ENCODE results near the gene PGBD2. TPM values are rescaled to one million over a fixed set of nuclear protein-coding genes. Genes with fewer than 3 reads are reported as not detected.
A peak's percentile ranks its signal among the peaks of the same experiment; 100 is the strongest.
"Not testable (repeated sequence)": the region's sequence is repeated elsewhere in the genome, so short reads cannot be mapped to it uniquely, and the experiment has no call there.

The PGBD2 gene
- 7.5 and 12.6 TPM in 2 replicates for total RNA-seq

- peak; percentile 73 for DNase-seq (ENCODE audit: low read depth)
Observed at GRCh38 chr1:248906009-248906752, at the start of gene PGBD2. TSS of gene PGBD2 (plus strand) at chr1:248906235. CDS start at chr1:248913863, 7,628 bp downstream.

DNA sequence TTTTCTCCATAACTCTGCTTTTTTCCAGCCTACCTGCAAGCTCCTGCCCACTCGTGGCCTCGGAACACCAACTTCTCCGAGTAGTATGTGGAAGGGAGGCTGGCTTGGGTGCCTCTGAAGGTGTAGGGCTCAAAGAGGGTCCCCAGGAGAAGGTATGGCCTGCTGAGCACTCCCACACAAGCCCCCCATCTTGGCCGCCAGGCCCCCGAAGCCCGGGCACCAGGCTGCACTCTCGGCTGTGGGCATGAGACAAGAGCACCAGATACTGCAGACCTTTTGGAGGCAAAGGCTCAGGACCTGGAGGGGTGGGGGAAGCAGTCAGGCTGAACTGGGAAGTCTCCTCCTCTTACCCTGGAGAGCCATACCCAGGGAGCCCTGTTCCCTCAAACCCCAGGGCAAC lies 48.8 kb upstream of the PGBD2 start:
- no peak for DNase-seq (ENCODE audit: low read depth)

- DNase-seq (ENCODE audit: low read depth), result no peak
Observed at GRCh38 chr1:248857749-248858095, 48.3 kb upstream of the PGBD2 start.

DNA sequence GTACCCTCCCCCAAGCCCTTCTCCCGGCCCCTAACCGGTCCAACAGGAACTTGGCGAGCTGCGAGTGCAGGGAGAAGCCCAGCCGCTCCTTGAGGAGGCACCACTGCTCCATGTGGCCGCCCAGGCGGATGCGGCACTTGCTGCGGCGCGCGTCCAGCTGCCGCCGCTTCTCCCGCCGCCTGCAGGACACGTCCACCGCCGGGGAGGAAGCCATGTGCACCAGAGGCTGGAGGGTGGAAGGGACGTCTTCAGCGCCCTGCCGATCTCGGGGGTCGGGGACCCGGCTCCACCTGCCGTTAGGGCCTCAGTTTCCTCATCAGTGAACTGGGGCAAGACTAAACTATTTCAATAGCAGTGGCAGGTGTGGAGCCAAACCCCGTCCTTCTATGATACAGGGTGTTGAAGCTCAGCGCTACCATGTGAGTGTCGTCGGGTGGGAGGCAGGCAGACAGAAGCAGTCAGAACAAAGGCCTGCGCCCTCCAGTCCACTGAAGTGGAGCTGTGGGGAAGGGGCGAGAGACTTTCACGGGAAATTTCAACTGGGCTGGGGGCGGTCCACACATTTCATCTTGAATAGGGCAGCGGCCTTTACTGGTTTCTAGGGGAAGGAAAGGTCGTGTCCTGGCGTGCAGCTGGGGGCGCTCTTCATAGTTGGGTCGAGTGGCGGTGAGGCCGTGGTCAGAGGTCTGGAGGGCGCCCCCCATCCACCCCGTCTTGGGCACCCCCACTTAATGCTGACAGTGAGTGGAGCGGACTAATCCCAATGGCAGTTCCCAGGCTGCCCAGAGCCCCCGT lies 47.7 kb upstream of the PGBD2 start:
- DNase-seq (ENCODE audit: low read depth), result peak; percentile 36

DNA sequence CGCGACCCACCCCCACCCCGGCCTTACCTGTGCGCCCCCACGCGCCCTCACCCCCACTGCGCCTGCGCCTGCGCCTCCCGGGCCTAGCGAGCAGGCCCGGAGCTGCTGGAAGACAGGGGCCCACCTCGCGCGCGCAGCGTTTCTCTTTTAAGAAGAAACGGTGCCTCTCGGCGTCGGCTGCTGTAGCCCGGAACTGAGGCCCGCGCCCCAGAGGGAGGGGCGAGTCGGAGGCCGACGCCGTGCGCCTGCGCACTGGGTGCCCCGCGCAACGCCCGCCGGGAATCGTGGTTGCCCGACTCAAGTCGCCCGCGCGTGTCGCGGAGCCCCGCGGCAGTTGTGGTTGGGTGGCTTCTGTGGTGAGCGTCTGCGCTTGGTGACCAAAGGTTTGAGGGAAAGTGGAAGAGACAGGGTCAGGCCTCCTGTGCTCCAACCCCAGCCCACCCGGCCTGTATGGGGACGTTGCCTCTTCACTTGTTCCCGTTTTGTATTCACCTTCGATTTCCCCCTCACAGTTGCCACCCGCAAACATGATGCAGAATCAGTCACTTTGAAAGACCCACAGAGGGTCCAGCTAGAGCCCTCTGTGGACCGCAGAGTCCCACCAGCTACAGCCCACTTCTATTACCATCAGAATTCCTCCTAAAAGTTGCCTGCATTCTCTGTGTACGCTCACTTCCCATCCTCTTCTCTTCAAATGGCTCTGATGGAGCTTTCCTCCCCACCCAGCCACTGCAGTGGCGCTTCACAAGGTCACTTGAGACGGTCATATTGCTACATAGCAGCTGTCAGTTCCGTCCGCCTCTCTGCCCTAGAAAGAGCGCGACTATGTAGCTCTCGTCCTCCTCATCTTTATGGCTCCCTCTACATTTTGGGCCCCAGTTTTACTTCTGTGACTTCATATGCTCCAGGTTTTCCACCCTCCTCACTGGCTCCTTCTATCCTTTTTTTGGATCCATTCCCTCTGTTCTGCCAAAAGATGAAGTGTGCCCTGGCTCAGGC lies 46.8 kb upstream of the PGBD2 start, which contains the start of gene ZNF692:
ZNF692 (minus strand) TSS at position 195 of the 999 bp plus-strand sequence. CDS start 776 bp downstream, outside the sequence.
- DNase-seq (ENCODE audit: low read depth), result peak; percentile 88

GRCh38 chr1:248860007-248860406 lies 46.0 kb upstream of the PGBD2 start:
- no peak for DNase-seq (ENCODE audit: low read depth)

- DNase-seq (ENCODE audit: low read depth), result peak; percentile 69
Observed at GRCh38 chr1:248861616-248862015, 44.4 kb upstream of the PGBD2 start.

DNA sequence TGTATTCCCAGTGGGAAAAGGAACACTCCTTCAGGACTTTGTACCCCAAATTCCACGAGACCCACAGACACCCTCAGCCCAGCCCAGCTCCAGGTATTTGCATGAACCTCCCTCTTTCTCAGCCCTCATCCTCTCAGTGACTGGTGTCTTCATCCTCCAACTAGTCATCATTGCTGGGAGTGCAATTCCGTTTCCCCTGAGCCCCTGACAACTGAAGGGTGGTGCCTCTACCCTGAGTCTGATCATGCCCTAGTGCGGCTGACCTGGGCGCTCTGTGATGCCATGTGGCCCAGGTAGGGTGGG lies 43.4 kb upstream of the PGBD2 start:
- no peak for DNase-seq (ENCODE audit: low read depth)

GRCh38 chr1:248862998-248863881 lies 42.8 kb upstream of the PGBD2 start:
- DNase-seq (ENCODE audit: low read depth), result peak; percentile 48

DNA sequence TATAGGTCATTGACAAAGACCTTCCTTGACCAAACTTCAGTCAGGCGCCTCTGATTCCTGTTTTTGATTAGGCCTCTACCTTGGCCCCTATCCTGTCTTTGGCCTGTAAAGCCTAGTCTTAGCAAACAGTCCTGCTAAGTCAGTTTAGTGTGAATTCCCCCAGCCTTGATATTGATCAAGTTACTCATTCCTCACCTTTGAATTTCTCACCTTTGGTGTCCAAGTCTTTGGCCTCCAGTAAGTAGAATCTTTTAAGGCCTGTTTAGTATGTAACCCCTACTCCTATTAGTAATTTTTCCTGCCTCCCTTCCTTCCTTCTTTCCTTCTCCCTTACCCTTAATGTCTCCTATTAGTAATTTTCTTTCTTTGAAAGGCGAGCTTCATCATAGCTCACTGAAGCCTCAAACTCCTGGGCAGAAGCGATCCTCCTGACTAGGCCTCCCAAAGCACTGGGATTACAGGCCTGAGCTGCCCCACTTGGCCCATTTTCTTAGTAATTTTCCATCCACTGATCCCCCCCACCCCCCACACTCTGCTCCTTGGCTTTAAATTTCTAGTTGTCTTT lies 34.1 kb upstream of the PGBD2 start:
- no peak for DNase-seq (ENCODE audit: low read depth)

GRCh38 chr1:248872752-248873408 lies 33.2 kb upstream of the PGBD2 start:
- DNase-seq (ENCODE audit: low read depth), result peak; percentile 65

- peak; percentile 92 for DNase-seq (ENCODE audit: low read depth)
Observed at GRCh38 chr1:248873409-248873992, 32.5 kb upstream of the PGBD2 start.

- DNase-seq (ENCODE audit: low read depth), result peak; percentile 85
Observed at GRCh38 chr1:248873993-248874533, 32.0 kb upstream of the PGBD2 start.

GRCh38 chr1:248881261-248881660 lies 24.8 kb upstream of the PGBD2 start:
- DNase-seq (ENCODE audit: low read depth), result no peak

DNA sequence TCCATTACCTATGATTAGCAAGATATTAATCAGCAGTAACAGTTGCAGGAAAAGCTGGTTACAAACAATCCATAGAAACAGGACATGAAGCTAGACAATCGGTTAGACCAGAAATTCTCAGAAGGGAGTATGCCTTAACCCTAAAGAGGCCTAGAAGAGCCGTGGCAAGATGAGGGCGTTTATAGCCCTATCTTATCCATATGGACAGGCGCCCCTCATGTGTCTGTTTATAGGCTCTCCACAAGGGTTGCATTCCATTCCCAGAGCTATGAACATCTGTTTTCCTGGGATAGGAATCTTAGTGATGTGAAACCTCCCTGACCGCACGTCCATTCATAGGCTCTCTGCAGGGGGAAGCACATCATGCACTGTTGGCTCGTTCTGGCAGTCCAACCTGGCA lies 23.6 kb upstream of the PGBD2 start:
- DNase-seq (ENCODE audit: low read depth), result not testable (repeated sequence)

GRCh38 chr1:248884632-248885295 lies 21.3 kb upstream of the PGBD2 start:
- no peak for DNase-seq (ENCODE audit: low read depth)

DNA sequence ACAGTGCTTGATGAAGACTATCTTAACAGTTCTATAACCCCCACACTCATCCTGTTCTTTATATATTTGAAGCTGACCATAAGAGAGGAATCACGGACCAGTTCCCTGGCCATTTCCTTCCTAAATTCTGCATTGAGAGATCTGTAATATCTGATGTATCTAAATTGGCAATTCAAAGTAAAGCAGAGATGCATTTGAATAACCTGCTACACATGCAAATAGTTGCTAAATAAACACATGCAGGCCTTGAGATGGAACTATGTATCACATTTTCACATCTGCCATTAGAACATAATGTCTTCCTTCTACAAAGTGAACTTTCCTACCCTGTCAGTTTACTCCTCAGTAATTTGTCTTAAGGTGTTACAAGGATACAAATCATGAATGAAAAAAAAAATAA lies 20.4 kb upstream of the PGBD2 start:
- no peak for DNase-seq (ENCODE audit: low read depth)

- DNase-seq (ENCODE audit: low read depth), result no peak
Observed at GRCh38 chr1:248886237-248886895, 19.7 kb upstream of the PGBD2 start.
